ENCODE measurements around the gene OPN1SW.

OPN1SW gene

GRCh38 chr7:128804484-128804883 lies 28.9 kb upstream of the OPN1SW start:
- Histone ChIP-seq H3K9ac (no peak overlapping the region), H3K36me3 (ENCODE audit: insufficient read depth) (no peaks in the 10 kb centered on the region), H3K4me2 (no peak overlapping the region), H3K27ac (no peak overlapping the region), H3K79me2 (ENCODE audit: insufficient read depth, low read depth) (no peaks in the 10 kb centered on the region), H3K4me3 (IDR thresholded peaks at IDR 0.05; ENCODE audit: insufficient read depth, low read depth, low read length) (no peak overlapping the region), H2AFZ (ENCODE audit: low read depth) (no peak overlapping the region), H3K4me1 (ENCODE audit: low read depth, poor library complexity, severe bottlenecking) (no peaks in the 10 kb centered on the region), H3K27me3 (ENCODE audit: insufficient read depth, low read depth) (no peaks in the 10 kb centered on the region), H4K20me1 (ENCODE audit: insufficient read depth) (no peaks in the 10 kb centered on the region)
- no peak for TF ChIP-seq CTCF (conservative IDR thresholded peaks at IDR 0.05; ENCODE audit: low read depth, low read length)

- H3K79me2 ChIP-seq (ENCODE audit: insufficient read depth, low read depth) = no peaks in the 10 kb centered on the region
- no peak overlapping the region for H3K4me2 ChIP-seq
- H3K36me3 ChIP-seq (ENCODE audit: insufficient read depth) = no peaks in the 10 kb centered on the region
- no peak overlapping the region for H3K4me3 ChIP-seq (IDR thresholded peaks at IDR 0.05; ENCODE audit: insufficient read depth, low read depth, low read length)
- H3K4me1 ChIP-seq (ENCODE audit: low read depth, poor library complexity, severe bottlenecking) = no peaks in the 10 kb centered on the region
- no peak overlapping the region for H3K27ac ChIP-seq
- no peak overlapping the region for H3K9ac ChIP-seq
- TF ChIP-seq CTCF (conservative IDR thresholded peaks at IDR 0.05; ENCODE audit: low read depth, low read length) = no peak
- no peaks in the 10 kb centered on the region for H3K27me3 ChIP-seq (ENCODE audit: insufficient read depth, low read depth)
- H4K20me1 ChIP-seq (ENCODE audit: insufficient read depth) = no peaks in the 10 kb centered on the region
- H2AFZ ChIP-seq (ENCODE audit: low read depth) = no peak overlapping the region
These were observed 26.2 kb upstream of the OPN1SW start for GRCh38 chr7:128801667-128802418.

GRCh38 chr7:128801003-128801402 lies 25.4 kb upstream of the OPN1SW start:
- no peak for TF ChIP-seq CTCF (conservative IDR thresholded peaks at IDR 0.05; ENCODE audit: low read depth, low read length)

GRCh38 chr7:128800567-128800966 lies 25.0 kb upstream of the OPN1SW start:
- TF ChIP-seq CTCF (conservative IDR thresholded peaks at IDR 0.05; ENCODE audit: low read depth, low read length) = no peak

More at GRCh38 chr7:128801003-128801402, 25.4 kb upstream of the OPN1SW start:
- no peaks in the 10 kb centered on the region for H3K79me2 ChIP-seq (ENCODE audit: insufficient read depth, low read depth)
- no peak overlapping the region for H3K27ac ChIP-seq
- no peak overlapping the region for H3K4me2 ChIP-seq
- no peaks in the 10 kb centered on the region for H3K4me1 ChIP-seq (ENCODE audit: low read depth, poor library complexity, severe bottlenecking)
- no peaks in the 10 kb centered on the region for H3K36me3 ChIP-seq (ENCODE audit: insufficient read depth)
- H3K27me3 ChIP-seq (ENCODE audit: insufficient read depth, low read depth) = no peaks in the 10 kb centered on the region
- no peak overlapping the region for H3K9ac ChIP-seq
- H3K4me3 ChIP-seq (IDR thresholded peaks at IDR 0.05; ENCODE audit: insufficient read depth, low read depth, low read length) = no peak overlapping the region
- no peak overlapping the region for H2AFZ ChIP-seq (ENCODE audit: low read depth)
- no peaks in the 10 kb centered on the region for H4K20me1 ChIP-seq (ENCODE audit: insufficient read depth)

More at GRCh38 chr7:128800567-128800966, 25.0 kb upstream of the OPN1SW start:
- Histone ChIP-seq H3K27me3 (ENCODE audit: insufficient read depth, low read depth) (no peaks in the 10 kb centered on the region), H3K4me3 (IDR thresholded peaks at IDR 0.05; ENCODE audit: insufficient read depth, low read depth, low read length) (no peak overlapping the region), H3K9ac (no peak overlapping the region), H3K27ac (no peak overlapping the region), H3K4me2 (no peak overlapping the region), H3K36me3 (ENCODE audit: insufficient read depth) (no peaks in the 10 kb centered on the region), H4K20me1 (ENCODE audit: insufficient read depth) (no peaks in the 10 kb centered on the region), H3K4me1 (ENCODE audit: low read depth, poor library complexity, severe bottlenecking) (no peaks in the 10 kb centered on the region), H3K79me2 (ENCODE audit: insufficient read depth, low read depth) (no peaks in the 10 kb centered on the region), H2AFZ (ENCODE audit: low read depth) (no peak overlapping the region)
